Body of pancreas (tissue), 4 donors: ENCODE data around the gene NXT1. TPM values are rescaled to one million over a fixed set of nuclear protein-coding genes. Genes with fewer than 3 reads are reported as not detected.

Source experiments
- ATAC-seq: fragments of 150-250 bp; one replicate; pipeline ENCODE4 v1.9.1; 2016
- DNase-seq, 4 donors: peaks; one replicate each; pipeline ENCODE4 v3.0.0-alpha.2; 2019
- H3K27ac ChIP-seq, 4 donors: fragments of 200-600 bp; sonication (generic); 1 replicate in 3 of 4; 2 replicates in 1 of 4; pipeline versions ENCODE4 v1.5.1 to v1.6.1; 2016 to 2019; ENCODE audit warnings: mild to moderate bottlenecking in 1 of 4, mixed read lengths in 1 of 4, moderate library complexity in 1 of 4
- H3K27me3 ChIP-seq, 2 donors: fragments of 200-600 bp; sonication (generic); one replicate each; pipeline ENCODE4 v1.6.0; 2016; ENCODE audit warnings: mild to moderate bottlenecking in 1 of 2
- H3K36me3 ChIP-seq, 2 donors: fragments of 200-600 bp; sonication (generic); replicated peaks in 1 of 2; 2 replicates each; pipeline ENCODE4 v1.5.1; 2016; ENCODE audit warnings: low read depth in 2 of 2; ENCODE audit not compliant: insufficient read depth in 1 of 2
- H3K4me1 ChIP-seq: fragments of 200-600 bp; sonication (generic); one replicate; pipeline ENCODE4 v1.6.0; 2016
- H3K4me3 ChIP-seq, 2 donors: fragments of 200-600 bp; sonication (generic); 1 replicate in 1 of 2; 2 replicates in 1 of 2; pipeline ENCODE4 v1.5.1; 2016 to 2019
- H3K9me3 ChIP-seq, 3 donors: fragments of 200-600 bp; sonication (generic); 1 replicate in 2 of 3; 2 replicates in 1 of 3; pipeline ENCODE4 v1.5.1; 2016
- CTCF ChIP-seq, 7 experiments: fragments of 450-650 bp in 4 of 7; fragments of 200-600 bp in 3 of 7; sonication (generic) in 3 of 7; IDR thresholded peaks; one replicate each; pipeline ENCODE4 v1.5.1; 2016 to 2019; ENCODE audit warnings: antibody characterized with exemption in 7 of 7
- POLR2A ChIP-seq, 3 donors: fragments of 450-650 bp; IDR thresholded peaks; one replicate each; pipeline ENCODE4 v1.6.1; 2016; ENCODE audit warnings: antibody characterized with exemption in 3 of 3, mild to moderate bottlenecking in 2 of 3
- WGBS, 2 donors: methylation state at CpG; one replicate each; pipeline ENCODE4 v1.1.5; 2017; 5-methylcytosine and 5-hydroxymethylcytosine counted together
- intact Hi-C: fragments of 100-400 bp; cut with DNase I; formaldehyde crosslinking; loops from one replicate; pipeline ENCODE4 v1.15.1; 2023
- total RNA-seq, 2 donors: library from RNA; depleted of rRNA; stranded (reverse); fragments of >200 nt; gene quantifications; one replicate each; pipeline ENCODE4 v1.1.0, GENCODE V29; 2016

NXT1 gene
- total RNA-seq, 2 donors from 2014 or later: 6.5 to 16.2 TPM

DNA sequence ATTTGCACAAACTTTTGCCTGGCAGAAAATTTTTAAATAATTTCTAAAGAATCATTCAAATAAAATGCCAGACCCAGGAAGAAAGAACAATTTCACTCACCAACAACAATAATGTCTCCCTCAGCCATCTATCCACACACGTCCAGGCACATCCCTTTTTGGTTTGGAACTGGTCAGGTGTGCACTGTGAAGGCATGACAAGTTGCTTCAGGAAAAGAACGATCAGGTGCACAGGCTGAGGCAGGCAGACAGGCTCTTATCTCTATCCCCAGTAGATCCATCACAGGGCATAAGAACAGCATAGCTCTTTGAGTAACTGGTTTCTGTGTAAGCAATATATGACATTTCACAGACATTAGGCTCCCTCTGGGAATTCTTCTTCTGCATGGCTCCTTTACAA is 18.1 kb upstream of the NXT1 start:
- H3K27ac ChIP-seq: no peak overlapping the region
- intact Hi-C loops: no loop called here

DNA sequence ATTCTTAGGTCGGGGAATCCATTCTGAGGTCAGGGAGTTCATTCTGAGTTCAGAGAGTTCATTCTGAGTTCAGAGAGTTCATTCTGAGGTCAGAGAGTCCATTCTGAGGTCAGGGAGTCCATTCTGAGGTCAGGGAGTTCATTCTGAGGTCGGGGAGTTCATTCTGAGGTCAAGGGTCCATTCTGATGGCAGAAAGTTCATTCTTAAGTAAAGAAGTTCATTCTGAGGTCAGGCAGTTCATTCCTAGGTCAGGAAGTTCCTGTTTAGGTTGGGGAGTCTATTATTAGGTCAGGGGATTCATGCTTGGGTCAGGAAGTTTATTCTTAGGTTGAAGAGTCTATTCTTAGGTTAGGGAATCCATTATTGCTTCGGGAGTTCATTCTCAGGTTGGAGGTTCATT is 16.5 kb upstream of the NXT1 start:
- 29 to 51% methylated on average over 3 of the region's 3 CpGs for WGBS, 2 donors
- intact Hi-C loops: no loop called here
- no peak for TF ChIP-seq POLR2A (IDR thresholded peaks at IDR 0.05)
- TF ChIP-seq CTCF (IDR thresholded peaks at IDR 0.05): no peak

More for the DNA sequence above, 18.1 kb upstream of the NXT1 start:
- Histone ChIP-seq H3K4me1 (no peaks in the 10 kb centered on the region), H3K4me3 (no peak overlapping the region), H3K36me3 (no peaks in the 10 kb centered on the region), H3K27me3 (no peaks in the 10 kb centered on the region), H3K9me3 (no peaks in the 10 kb centered on the region)
- TF ChIP-seq CTCF (IDR thresholded peaks at IDR 0.05) (no peak), POLR2A (IDR thresholded peaks at IDR 0.05) (no peak)
- 19 to 34% methylated on average over 2 of the region's 2 CpGs for WGBS, 2 donors
- DNase-seq (no peak), ATAC-seq (no peak)

GRCh38 chr20:23335521-23335920 is 15.1 kb upstream of the NXT1 start:
- Histone ChIP-seq H3K4me3 (no peak overlapping the region), H3K36me3 (no peaks in the 10 kb centered on the region), H3K9me3 (no peaks in the 10 kb centered on the region), H3K27ac (no peak overlapping the region), H3K4me1 (no peaks in the 10 kb centered on the region), H3K27me3 (no peaks in the 10 kb centered on the region)
- ATAC-seq (no peak), DNase-seq (no peak)
- TF ChIP-seq CTCF (IDR thresholded peaks at IDR 0.05) (no peak), POLR2A (IDR thresholded peaks at IDR 0.05) (no peak)
- 83 to 92% methylated on average over 5 of the region's 5 CpGs for WGBS, 2 donors
- intact Hi-C loops: no loop called here

More for the DNA sequence above, 16.5 kb upstream of the NXT1 start:
- Histone ChIP-seq H3K36me3 (no peaks in the 10 kb centered on the region), H3K4me3 (no peak overlapping the region), H3K4me1 (no peaks in the 10 kb centered on the region), H3K9me3 (no peaks in the 10 kb centered on the region), H3K27me3 (no peaks in the 10 kb centered on the region), H3K27ac (no peak overlapping the region)
- ATAC-seq (no peak), DNase-seq (no peak)

- H3K4me3 ChIP-seq: no peak overlapping the region
- H3K4me1 ChIP-seq: no peaks in the 10 kb centered on the region
- no peak overlapping the region for H3K27ac ChIP-seq
- ATAC-seq (no peak), DNase-seq (no peak)
- intact Hi-C loops: no loop called here
- no peaks in the 10 kb centered on the region for H3K36me3 ChIP-seq
- 73 to 84% methylated on average over 5 of the region's 5 CpGs for WGBS, 2 donors
- TF ChIP-seq CTCF (IDR thresholded peaks at IDR 0.05) (no peak), POLR2A (IDR thresholded peaks at IDR 0.05) (no peak)
- H3K27me3 ChIP-seq: no peaks in the 10 kb centered on the region
- no peaks in the 10 kb centered on the region for H3K9me3 ChIP-seq
Observed at GRCh38 chr20:23336476-23336875, 14.1 kb upstream of the NXT1 start.

DNA sequence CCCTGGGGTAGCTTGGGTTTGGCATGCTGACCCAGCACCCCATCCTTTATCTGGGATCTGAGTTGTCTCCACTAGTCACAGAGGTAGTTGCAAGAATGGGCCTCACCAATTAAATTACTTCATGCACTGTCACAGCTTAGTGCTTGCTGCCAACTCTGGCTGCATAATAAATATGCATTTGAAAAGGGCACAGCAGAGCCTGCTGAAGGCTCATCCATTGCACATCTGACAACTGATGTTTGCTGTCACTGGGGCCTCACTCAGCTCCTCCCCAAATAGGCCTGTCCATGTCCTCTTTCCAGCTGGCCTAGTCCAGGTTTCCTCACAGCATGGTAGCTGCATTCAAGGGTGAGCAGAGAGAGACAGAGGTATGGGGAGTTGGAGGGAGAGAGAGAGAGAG is 13.3 kb upstream of the NXT1 start:
- ATAC-seq: no peak
- intact Hi-C loops: no loop called here
- DNase-seq: no peak
- no peaks in the 10 kb centered on the region for H3K9me3 ChIP-seq
- H3K36me3 ChIP-seq: no peaks in the 10 kb centered on the region
- no peak overlapping the region for H3K27ac ChIP-seq
- no peak for TF ChIP-seq POLR2A (IDR thresholded peaks at IDR 0.05)
- H3K4me3 ChIP-seq: no peak overlapping the region
- no peaks in the 10 kb centered on the region for H3K4me1 ChIP-seq
- H3K27me3 ChIP-seq: no peaks in the 10 kb centered on the region
